Rectal smooth muscle tissue (tissue), 1 donor: ENCODE data around the gene ELOA.
"Not testable (repeated sequence)": the region's sequence is repeated elsewhere in the genome, so short reads cannot be mapped to it uniquely, and the experiment has no call there.

Source experiments
- H3K27ac ChIP-seq: one replicate; pipeline ENCODE4 v1.7.0; 2013; ENCODE audit warnings: low read depth, low read length, inconsistent platforms
- H3K27me3 ChIP-seq: one replicate; pipeline ENCODE4 v1.7.0; 2013; ENCODE audit warnings: low read length; ENCODE audit not compliant: control insufficient read depth, insufficient read depth
- H3K36me3 ChIP-seq: one replicate; pipeline ENCODE4 v1.7.0; 2013; ENCODE audit warnings: low read length; ENCODE audit not compliant: control insufficient read depth, insufficient read depth
- H3K4me1 ChIP-seq: one replicate; pipeline ENCODE4 v1.7.0; 2013; ENCODE audit warnings: low read length; ENCODE audit not compliant: control insufficient read depth, insufficient read depth
- H3K4me3 ChIP-seq: one replicate; pipeline ENCODE4 v1.7.0; 2013; ENCODE audit warnings: low read length
- H3K9ac ChIP-seq: one replicate; pipeline ENCODE4 v1.7.0; 2013; ENCODE audit warnings: low read length

The ELOA gene

GRCh38 chr1:23718482-23718881 is 24.8 kb upstream of the ELOA start:
- H3K4me1 ChIP-seq, result no peaks in the 10 kb centered on the region
- no peak overlapping the region for H3K27ac ChIP-seq
- H3K9ac ChIP-seq, result no peak overlapping the region
- no peaks in the 10 kb centered on the region for H3K36me3 ChIP-seq
- H3K27me3 ChIP-seq, result no peaks in the 10 kb centered on the region
- no peak overlapping the region for H3K4me3 ChIP-seq

GRCh38 chr1:23719162-23719820 is 24.0 kb upstream of the ELOA start:
- H3K9ac ChIP-seq, result no peak overlapping the region
- no peaks in the 10 kb centered on the region for H3K36me3 ChIP-seq
- H3K4me1 ChIP-seq, result no peaks in the 10 kb centered on the region
- no peak overlapping the region for H3K4me3 ChIP-seq
- H3K27ac ChIP-seq, result no peak overlapping the region
- H3K27me3 ChIP-seq, result no peaks in the 10 kb centered on the region

GRCh38 chr1:23720256-23720995 is 22.8 kb upstream of the ELOA start:
- H3K27ac ChIP-seq, result no peak overlapping the region
- no peaks in the 10 kb centered on the region for H3K27me3 ChIP-seq
- H3K9ac ChIP-seq, result no peak overlapping the region
- H3K36me3 ChIP-seq, result no peaks in the 10 kb centered on the region
- no peak overlapping the region for H3K4me3 ChIP-seq
- H3K4me1 ChIP-seq, result no peaks in the 10 kb centered on the region

GRCh38 chr1:23722652-23723051 is 20.6 kb upstream of the ELOA start:
- H3K27ac ChIP-seq, result no peak overlapping the region
- H3K4me3 ChIP-seq, result no peak overlapping the region
- no peaks in the 10 kb centered on the region for H3K4me1 ChIP-seq
- H3K9ac ChIP-seq, result no peak overlapping the region
- H3K36me3 ChIP-seq, result no peaks in the 10 kb centered on the region
- H3K27me3 ChIP-seq, result no peaks in the 10 kb centered on the region

- H3K4me1 ChIP-seq, result no peaks in the 10 kb centered on the region
- H3K36me3 ChIP-seq, result no peaks in the 10 kb centered on the region
- H3K27me3 ChIP-seq, result no peaks in the 10 kb centered on the region
- H3K9ac ChIP-seq, result no peak overlapping the region
- no peak overlapping the region for H3K4me3 ChIP-seq
- H3K27ac ChIP-seq, result no peak overlapping the region
Measured at GRCh38 chr1:23726686-23727085, 16.6 kb upstream of the ELOA start.

- Histone ChIP-seq H3K27ac (no peak overlapping the region), H3K9ac (no peak overlapping the region)
Measured at GRCh38 chr1:23727362-23727811, 15.9 kb upstream of the ELOA start.

GRCh38 chr1:23732363-23733224 is 10.7 kb upstream of the ELOA start:
- no peak overlapping the region for H3K4me3 ChIP-seq
- H3K27me3 ChIP-seq, result no peaks in the 10 kb centered on the region
- no peaks in the 10 kb centered on the region for H3K36me3 ChIP-seq
- H3K4me1 ChIP-seq, result no peaks in the 10 kb centered on the region
- H3K27ac ChIP-seq, result no peak overlapping the region
- H3K9ac ChIP-seq, result no peak overlapping the region

More at GRCh38 chr1:23727362-23727811, 15.9 kb upstream of the ELOA start:
- H3K4me3 ChIP-seq, result no peak overlapping the region
- no peaks in the 10 kb centered on the region for H3K36me3 ChIP-seq
- no peaks in the 10 kb centered on the region for H3K4me1 ChIP-seq
- no peaks in the 10 kb centered on the region for H3K27me3 ChIP-seq

- H3K4me3 ChIP-seq, H3K27ac ChIP-seq: not testable (repeated sequence)
Measured at GRCh38 chr1:23733281-23733680, 10.0 kb upstream of the ELOA start.

GRCh38 chr1:23736437-23737134 is 6.7 kb upstream of the ELOA start:
- H3K27me3 ChIP-seq, result no peaks in the 10 kb centered on the region
- H3K4me3 ChIP-seq, result no peak overlapping the region
- no peak overlapping the region for H3K27ac ChIP-seq
- no peaks in the 10 kb centered on the region for H3K4me1 ChIP-seq
- no peak overlapping the region for H3K9ac ChIP-seq
- no peaks in the 10 kb centered on the region for H3K36me3 ChIP-seq

More at GRCh38 chr1:23733281-23733680, 10.0 kb upstream of the ELOA start:
- H3K4me1 ChIP-seq, H3K9ac ChIP-seq, H3K27me3 ChIP-seq, H3K36me3 ChIP-seq: not testable (repeated sequence)

GRCh38 chr1:23741609-23742008 is 1.7 kb upstream of the ELOA start:
- Histone ChIP-seq H3K27ac (no peak overlapping the region), H3K4me1 (peaks cover 11% of the 10 kb centered on the region), H3K4me3 (no peak overlapping the region), H3K27me3 (no peaks in the 10 kb centered on the region), H3K9ac (no peak overlapping the region), H3K36me3 (no peaks in the 10 kb centered on the region)

GRCh38 chr1:23742670-23743286 is 493 bp upstream of the ELOA start:
- Histone ChIP-seq H3K4me3 (peak overlapping the region; percentile 87), H3K4me1 (peaks cover 11% of the 10 kb centered on the region), H3K9ac (peak overlapping the region; percentile 96), H3K27ac (peak overlapping the region; percentile 91), H3K27me3 (no peaks in the 10 kb centered on the region), H3K36me3 (no peaks in the 10 kb centered on the region)
